WERI-Rb-1 (cell line): ENCODE results near the gene ITGA2.

Experiments
- DNase-seq: peaks from one replicate; pipeline ENCODE4 v3.0.0-alpha.2; 2020
- H3K27ac ChIP-seq: fragments of 250-450 bp; sonication (Bioruptor Pico); 2 replicates; pipeline ENCODE4 v1.5.1; 2020; ENCODE audit warnings: mild to moderate bottlenecking, moderate library complexity
- H3K27me3 ChIP-seq: fragments of 250-450 bp; sonication (Bioruptor Pico); 2 replicates; pipeline ENCODE4 v1.5.1; 2021; ENCODE audit warnings: mild to moderate bottlenecking, low read depth, moderate library complexity; ENCODE audit not compliant: insufficient read depth, severe bottlenecking
- H3K36me3 ChIP-seq: fragments of 250-450 bp; sonication (Bioruptor Pico); 2 replicates; pipeline ENCODE4 v1.5.1; 2020; ENCODE audit warnings: mild to moderate bottlenecking, moderate library complexity
- H3K4me3 ChIP-seq: 2 replicates; pipeline ENCODE4 v1.5.1; 2011; ENCODE audit warnings: low read depth, mild to moderate bottlenecking, control low read depth, low read length
- H3K9me3 ChIP-seq: fragments of 250-450 bp; sonication (Bioruptor Pico); 2 replicates; pipeline ENCODE4 v1.5.1; 2021; ENCODE audit warnings: mild to moderate bottlenecking, moderate library complexity; ENCODE audit not compliant: severe bottlenecking
- CTCF ChIP-seq: IDR thresholded peaks from 2 replicates; pipeline ENCODE4 v1.5.1; 2011; ENCODE audit warnings: low read depth, mild to moderate bottlenecking, control low read depth, inconsistent platforms, low read length

ITGA2 gene

DNA sequence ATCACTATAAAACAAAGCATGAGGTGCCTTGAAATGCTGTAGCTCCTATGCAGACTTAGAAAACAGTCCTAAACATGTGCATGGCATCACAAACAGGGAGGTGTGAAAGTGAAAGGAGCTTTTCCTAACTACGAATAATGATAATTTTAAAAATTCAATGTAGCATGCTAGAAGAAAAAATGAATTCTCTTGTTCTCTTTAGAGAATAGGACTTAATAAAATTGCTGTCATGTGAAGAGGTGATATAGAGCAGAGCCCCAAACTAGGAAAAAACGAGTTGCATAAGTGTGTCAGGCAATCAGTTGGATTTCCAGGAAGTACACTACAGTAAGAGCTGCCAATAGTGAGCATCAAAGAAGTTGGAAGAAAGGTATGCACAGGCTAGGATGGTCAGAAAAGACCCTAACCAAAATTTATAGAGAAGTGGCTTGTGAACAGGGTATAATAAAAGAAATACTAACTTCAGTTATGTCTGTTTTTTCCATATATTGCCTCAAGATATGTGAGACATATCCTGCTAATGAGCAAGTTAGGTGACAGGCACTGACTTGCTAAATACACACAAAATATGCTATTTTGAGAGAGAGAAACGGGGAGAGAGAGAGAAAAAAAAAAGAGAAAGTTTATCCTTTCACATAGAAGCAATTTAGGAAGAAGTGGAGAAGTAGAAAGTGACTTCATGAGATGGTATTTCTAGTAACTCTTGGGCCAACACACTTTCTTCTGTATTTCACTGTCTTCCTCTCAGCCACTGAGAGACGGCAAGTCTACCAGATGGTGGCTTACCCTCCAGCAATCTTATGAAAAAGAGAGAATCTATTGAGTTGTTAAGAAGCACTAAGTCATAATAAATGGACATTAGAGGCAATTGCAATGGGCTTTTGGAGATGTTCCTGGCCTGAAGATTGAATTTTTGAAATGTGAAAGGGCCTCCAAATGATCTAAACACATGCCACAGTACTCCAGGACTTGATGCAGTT lies 18.0 kb downstream of the ITGA2 start:
- no peaks in the 10 kb centered on the region for H3K27me3 ChIP-seq
- no peak for DNase-seq
- TF ChIP-seq CTCF = no peak
- no peaks in the 10 kb centered on the region for H3K36me3 ChIP-seq
- H3K9me3 ChIP-seq = no peaks in the 10 kb centered on the region
- no peak overlapping the region for H3K27ac ChIP-seq
- no peak overlapping the region for H3K4me3 ChIP-seq

GRCh38 chr5:53008751-53009150 lies 19.6 kb downstream of the ITGA2 start:
- Histone ChIP-seq H3K27me3 (no peaks in the 10 kb centered on the region), H3K4me3 (no peak overlapping the region)
- DNase-seq = no peak

DNA sequence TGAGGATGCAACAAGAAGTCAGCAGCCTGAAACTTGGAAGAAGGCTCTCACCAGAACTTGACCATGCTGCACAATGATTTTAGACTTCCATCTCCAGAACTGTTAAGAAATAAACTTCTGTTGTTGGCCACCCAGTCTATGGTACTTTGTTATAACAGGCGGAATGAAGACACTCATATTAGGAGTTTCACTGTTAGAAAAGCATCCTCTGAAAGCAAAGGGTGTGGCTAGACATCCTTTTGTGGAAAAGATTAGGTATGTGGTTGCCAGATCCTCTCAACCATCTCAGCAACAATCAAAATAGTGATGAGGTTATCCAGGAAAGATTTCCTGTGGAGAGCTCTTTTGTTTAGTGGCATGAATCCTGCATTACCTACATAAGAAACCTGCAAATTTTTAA lies 20.7 kb downstream of the ITGA2 start:
- no peak for TF ChIP-seq CTCF
- no peaks in the 10 kb centered on the region for H3K36me3 ChIP-seq

More at GRCh38 chr5:53008751-53009150, 19.6 kb downstream of the ITGA2 start:
- Histone ChIP-seq H3K27ac (no peak overlapping the region), H3K36me3 (no peaks in the 10 kb centered on the region), H3K9me3 (no peaks in the 10 kb centered on the region)
- TF ChIP-seq CTCF = no peak

DNA sequence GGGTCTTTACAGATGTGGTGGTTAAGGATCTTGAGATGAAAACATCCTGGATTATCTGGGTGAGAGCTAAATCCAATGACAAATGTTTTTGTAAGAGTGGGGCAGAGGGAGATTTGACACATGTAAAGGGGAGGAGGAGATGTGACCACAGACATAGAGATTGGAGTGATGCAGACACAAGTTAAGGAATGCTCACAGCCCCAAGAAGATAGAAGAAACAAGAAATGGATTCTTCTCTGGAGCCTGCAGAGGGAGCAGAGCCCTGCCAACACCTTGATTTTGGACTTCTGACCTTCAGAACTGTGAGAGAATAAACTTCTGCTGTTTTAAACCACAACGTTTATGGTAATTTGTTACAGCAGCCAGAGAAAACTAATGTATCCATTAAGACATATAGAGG lies 21.7 kb downstream of the ITGA2 start:
- no peak overlapping the region for H3K4me3 ChIP-seq
- H3K9me3 ChIP-seq = no peaks in the 10 kb centered on the region
- TF ChIP-seq CTCF = no peak
- no peaks in the 10 kb centered on the region for H3K36me3 ChIP-seq
- no peak overlapping the region for H3K27ac ChIP-seq
- no peaks in the 10 kb centered on the region for H3K27me3 ChIP-seq
- no peak for DNase-seq

More for the DNA sequence above, 20.7 kb downstream of the ITGA2 start:
- H3K9me3 ChIP-seq = no peaks in the 10 kb centered on the region
- no peak for DNase-seq
- no peak overlapping the region for H3K27ac ChIP-seq
- no peak overlapping the region for H3K4me3 ChIP-seq
- H3K27me3 ChIP-seq = no peaks in the 10 kb centered on the region

- H3K4me3 ChIP-seq = no peak overlapping the region
- TF ChIP-seq CTCF = no peak
- DNase-seq = no peak
- H3K27me3 ChIP-seq = no peaks in the 10 kb centered on the region
- no peak overlapping the region for H3K27ac ChIP-seq
- no peaks in the 10 kb centered on the region for H3K36me3 ChIP-seq
- no peaks in the 10 kb centered on the region for H3K9me3 ChIP-seq
Measured at GRCh38 chr5:53011233-53011632, 22.1 kb downstream of the ITGA2 start.

DNA sequence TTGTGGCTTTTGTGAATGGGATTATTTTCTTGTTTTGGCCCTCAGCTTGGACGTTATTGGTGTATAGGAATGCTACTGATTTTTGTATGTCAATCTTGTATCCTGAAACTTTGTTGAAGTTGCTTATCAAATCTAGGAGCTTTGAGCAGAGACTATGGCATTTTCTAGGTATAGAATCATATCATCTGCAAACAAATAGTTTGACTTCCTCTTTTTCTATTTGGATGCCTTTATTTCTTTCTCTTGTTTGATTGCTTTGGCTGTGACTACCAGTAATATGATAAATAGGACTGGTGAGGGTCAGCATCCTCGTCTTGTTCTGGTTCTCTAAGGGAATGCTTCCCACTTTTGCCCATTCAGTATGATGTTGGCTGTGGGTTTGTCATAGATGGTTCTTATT lies 24.7 kb downstream of the ITGA2 start:
- H3K9me3 ChIP-seq = no peaks in the 10 kb centered on the region
- H3K4me3 ChIP-seq = no peak overlapping the region
- H3K27ac ChIP-seq = no peak overlapping the region
- DNase-seq = no peak
- H3K27me3 ChIP-seq = no peaks in the 10 kb centered on the region
- no peak for TF ChIP-seq CTCF
- no peaks in the 10 kb centered on the region for H3K36me3 ChIP-seq
